EH (cell line): ENCODE results near the gene SCARB2.

Source experiments
- DNase-seq: peaks from one replicate; pipeline ENCODE4 v3.0.0-alpha.2; 2015; ENCODE audit warnings: low read depth

SCARB2 gene

GRCh38 chr4:76226418-76226817 is 12.8 kb upstream of the SCARB2 start:
- DNase-seq, result no peak

GRCh38 chr4:76224171-76224570 is 10.5 kb upstream of the SCARB2 start:
- no peak for DNase-seq

GRCh38 chr4:76219299-76220055 is 5.9 kb upstream of the SCARB2 start:
- DNase-seq, result peak; percentile 71

- no peak for DNase-seq
Measured at GRCh38 chr4:76216975-76217814, 3.6 kb upstream of the SCARB2 start.

- no peak for DNase-seq
Measured at GRCh38 chr4:76216524-76216923, 2.9 kb upstream of the SCARB2 start.

GRCh38 chr4:76215077-76215476 is 1.5 kb upstream of the SCARB2 start:
- DNase-seq, result no peak

- DNase-seq, result no peak
Measured at GRCh38 chr4:76214177-76214675, 602 bp upstream of the SCARB2 start.

- peak; percentile 22 for DNase-seq
Measured at GRCh38 chr4:76212851-76213414, 691 bp downstream of the SCARB2 start.

GRCh38 chr4:76211769-76212708 is 1.6 kb downstream of the SCARB2 start:
- no peak for DNase-seq

GRCh38 chr4:76210452-76210851 is 3.2 kb downstream of the SCARB2 start:
- DNase-seq, result no peak

GRCh38 chr4:76209881-76210280 is 3.7 kb downstream of the SCARB2 start:
- no peak for DNase-seq

- peak; percentile 94 for DNase-seq
Measured at GRCh38 chr4:76208005-76208765, 5.4 kb downstream of the SCARB2 start.

GRCh38 chr4:76207549-76207948 is 6.1 kb downstream of the SCARB2 start:
- DNase-seq, result no peak

GRCh38 chr4:76206222-76206942 is 7.2 kb downstream of the SCARB2 start:
- DNase-seq, result peak; percentile 27

GRCh38 chr4:76205476-76205875 is 8.1 kb downstream of the SCARB2 start:
- DNase-seq, result no peak

GRCh38 chr4:76204936-76205335 is 8.7 kb downstream of the SCARB2 start:
- DNase-seq, result no peak

- DNase-seq, result no peak
Measured at GRCh38 chr4:76203541-76203940, 10.1 kb downstream of the SCARB2 start.

GRCh38 chr4:76201276-76201675 is 12.3 kb downstream of the SCARB2 start:
- no peak for DNase-seq

- no peak for DNase-seq
Measured at GRCh38 chr4:76200771-76201231, 12.8 kb downstream of the SCARB2 start.

GRCh38 chr4:76199664-76200211 is 13.9 kb downstream of the SCARB2 start:
- no peak for DNase-seq
